IMR-90 (cell line): ENCODE measurements around the gene TBC1D16. TPM values are rescaled to one million over a fixed set of nuclear protein-coding genes. Genes with fewer than 3 reads are reported as not detected.

Source experiments
- ATAC-seq: fragments of 200-7000 bp; cut with Tn5 transposase; 2 replicates; pipeline ENCODE4 v1.9.1; 2020; ENCODE audit warnings: low read depth, mild to moderate bottlenecking, moderate library complexity
- BruUV-seq: library from RNA; stranded (reverse); fragments of 400-500 nt; replicated peaks from 2 replicates; lab custom pipeline; 2021; lab: Mats Ljungman, UMichigan
- CTCF ChIA-PET: fragments of 300-600 bp; formaldehyde crosslinking; extraction: SDS; loops from one replicate; lab custom pipeline; 2021; ENCODE audit warnings: antibody characterized with exemption; lab: Yijun Ruan, JAX
- POLR2A ChIA-PET: fragments of 300-600 bp; sonication (Branson Sonifier 250); formaldehyde crosslinking; loops from one replicate; lab custom pipeline; 2022; ENCODE audit warnings: antibody characterized with exemption; ENCODE audit not compliant: unreplicated experiment; lab: Charles Lee
- DNase-seq: peaks from one replicate; pipeline ENCODE4 v3.0.0; 2013
- H2AFZ ChIP-seq: replicated peaks from 2 replicates; pipeline ENCODE3; 2013; ENCODE audit warnings: low read length, mild to moderate bottlenecking; ENCODE audit not compliant: poor library complexity
- H2AK5ac ChIP-seq: 2 replicates; pipeline ENCODE4 v1.6.1; 2013; ENCODE audit warnings: low read depth, low read length, inconsistent platforms
- H2AK9ac ChIP-seq: replicated peaks from 2 replicates; pipeline ENCODE3; 2013; ENCODE audit warnings: mild to moderate bottlenecking, low read depth, low read length, moderate library complexity; ENCODE audit not compliant: poor library complexity
- H2BK120ac ChIP-seq: 2 replicates; pipeline ENCODE4 v1.6.1; 2013; ENCODE audit warnings: low read depth, low read length, inconsistent platforms
- H2BK15ac ChIP-seq: 3 replicates; pipeline ENCODE4 v1.6.1; 2013; ENCODE audit warnings: low read depth, low read length, inconsistent platforms
- H2BK20ac ChIP-seq: 2 replicates; pipeline ENCODE4 v1.6.1; 2013; ENCODE audit warnings: low read depth, mild to moderate bottlenecking, inconsistent platforms, low read length, moderate library complexity
- H2BK5ac ChIP-seq: 2 replicates; pipeline ENCODE4 v1.6.1; 2013; ENCODE audit warnings: mild to moderate bottlenecking, low read depth, low read length, inconsistent platforms; ENCODE audit not compliant: poor library complexity, severe bottlenecking
- H3K14ac ChIP-seq: replicated peaks from 2 replicates; pipeline ENCODE4 v1.6.1; 2013; ENCODE audit warnings: low read depth, low read length, inconsistent platforms
- H3K18ac ChIP-seq: 2 replicates; pipeline ENCODE4 v1.6.1; 2013; ENCODE audit warnings: low read depth, low read length, control low read depth
- H3K23ac ChIP-seq: 2 replicates; pipeline ENCODE4 v1.6.1; 2013; ENCODE audit warnings: low read depth, low read length, inconsistent platforms
- H3K27ac ChIP-seq: 2 replicates; pipeline ENCODE4 v1.5.1; 2013; ENCODE audit warnings: mild to moderate bottlenecking, control low read depth, low read length; ENCODE audit not compliant: insufficient read depth
- H3K27me3 ChIP-seq: 2 replicates; pipeline ENCODE4 v1.6.1; 2013; ENCODE audit warnings: low read length; ENCODE audit not compliant: control insufficient read depth, insufficient read depth
- H3K36me3 ChIP-seq: 2 replicates; pipeline ENCODE4 v1.6.1; 2013; ENCODE audit warnings: low read length, mixed read lengths; ENCODE audit not compliant: control insufficient read depth, insufficient read depth
- H3K4ac ChIP-seq: 2 replicates; pipeline ENCODE4 v1.6.1; 2013; ENCODE audit warnings: low read depth, low read length, inconsistent platforms
- H3K4me1 ChIP-seq: 2 replicates; pipeline ENCODE4 v1.6.1; 2013; ENCODE audit warnings: low read length, mixed read lengths; ENCODE audit not compliant: control insufficient read depth, insufficient read depth
- H3K4me2 ChIP-seq: 2 replicates; pipeline ENCODE4 v1.6.1; 2013; ENCODE audit warnings: low read depth, mild to moderate bottlenecking, control low read depth, low read length, moderate library complexity
- H3K4me3 ChIP-seq: 2 replicates; pipeline ENCODE4 v1.5.1; 2013; ENCODE audit warnings: low read depth, mild to moderate bottlenecking, control low read depth, low read length, moderate library complexity; ENCODE audit not compliant: insufficient read depth
- H3K56ac ChIP-seq: 2 replicates; pipeline ENCODE4 v1.6.1; 2013; ENCODE audit warnings: low read length, inconsistent platforms; ENCODE audit not compliant: insufficient read depth; ENCODE audit errors: extremely low read depth
- H3K79me1 ChIP-seq, 2 experiments: 2 replicates each; pipeline ENCODE4 v1.6.1; 2013; ENCODE audit warnings: low read length in 2 of 2, inconsistent platforms in 1 of 2, low read depth in 1 of 2
- H3K9ac ChIP-seq: 2 replicates; pipeline ENCODE4 v1.6.1; 2013; ENCODE audit warnings: low read depth, low read length, control low read depth
- H3K9me1 ChIP-seq: 2 replicates; pipeline ENCODE4 v1.6.1; 2013; ENCODE audit warnings: low read length, inconsistent platforms; ENCODE audit not compliant: insufficient read depth
- H3K9me3 ChIP-seq: 2 replicates; pipeline ENCODE4 v1.6.1; 2013; ENCODE audit warnings: low read length; ENCODE audit not compliant: control insufficient read depth, insufficient read depth
- H4K20me1 ChIP-seq: 2 replicates; pipeline ENCODE4 v1.6.1; 2013; ENCODE audit warnings: low read length, inconsistent platforms; ENCODE audit not compliant: insufficient read depth
- H4K5ac ChIP-seq: 2 replicates; pipeline ENCODE4 v1.6.1; 2013; ENCODE audit warnings: mild to moderate bottlenecking, low read depth, low read length, control low read depth
- H4K8ac ChIP-seq, 2 experiments: 2 replicates each; pipeline ENCODE4 v1.6.1; 2013; ENCODE audit warnings: low read depth in 2 of 2, low read length in 2 of 2, control low read depth in 1 of 2, inconsistent platforms in 1 of 2
- H4K91ac ChIP-seq: 2 replicates; pipeline ENCODE4 v1.6.1; 2013; ENCODE audit warnings: low read depth, low read length, inconsistent platforms; ENCODE audit not compliant: insufficient read depth
- BHLHE40 ChIP-seq: fragments of 150-350 bp; IDR thresholded peaks from 2 replicates; pipeline ENCODE4 v1.6.1; 2016; ENCODE audit warnings: mild to moderate bottlenecking, low read depth, low read length
- CEBPB ChIP-seq: IDR thresholded peaks from 2 replicates; pipeline ENCODE4 v1.6.1; 2012; ENCODE audit warnings: low read depth, low read length, improper control_type of control experiment
- CHD1 ChIP-seq: IDR thresholded peaks from 2 replicates; pipeline ENCODE4 v1.6.1; 2012; ENCODE audit warnings: low read depth, low read length, improper control_type of control experiment
- FOS ChIP-seq: fragments of 150-350 bp; IDR thresholded peaks from 2 replicates; pipeline ENCODE4 v1.6.1; 2016; ENCODE audit warnings: low read depth, low read length
- MAFK ChIP-seq: IDR thresholded peaks from 2 replicates; pipeline ENCODE4 v1.6.1; 2012; ENCODE audit warnings: low read depth, low read length, improper control_type of control experiment
- MAZ ChIP-seq: IDR thresholded peaks from 2 replicates; pipeline ENCODE4 v1.6.1; 2012; ENCODE audit warnings: low read depth, mild to moderate bottlenecking, low read length, improper control_type of control experiment, moderate library complexity, borderline replicate concordance
- MXI1 ChIP-seq: IDR thresholded peaks from 2 replicates; pipeline ENCODE4 v1.6.1; 2012; ENCODE audit warnings: low read depth, mild to moderate bottlenecking, low read length, moderate library complexity, borderline replicate concordance
- NFE2L2 ChIP-seq: fragments of 150-350 bp; IDR thresholded peaks from 2 replicates; pipeline ENCODE4 v1.6.1; 2016; ENCODE audit warnings: low read depth, mild to moderate bottlenecking, low read length
- POLR2A ChIP-seq: IDR thresholded peaks from 2 replicates; pipeline ENCODE4 v1.6.1; 2012; ENCODE audit warnings: mild to moderate bottlenecking, low read depth, low read length
- RAD21 ChIP-seq: IDR thresholded peaks from 2 replicates; pipeline ENCODE4 v1.6.1; 2012; ENCODE audit warnings: low read length, improper control_type of control experiment
- RCOR1 ChIP-seq: IDR thresholded peaks from 2 replicates; pipeline ENCODE4 v1.6.1; 2012; ENCODE audit warnings: mild to moderate bottlenecking, low read length, improper control_type of control experiment; ENCODE audit not compliant: insufficient replicate concordance
- RFX5 ChIP-seq: IDR thresholded peaks from 2 replicates; pipeline ENCODE4 v1.8.0; 2012; ENCODE audit warnings: low read depth, mild to moderate bottlenecking, low read length, moderate library complexity
- SMC3 ChIP-seq: fragments of 150-350 bp; IDR thresholded peaks from 2 replicates; pipeline ENCODE4 v1.6.1; 2016; ENCODE audit warnings: low read depth, mild to moderate bottlenecking, antibody characterized with exemption, low read length, moderate library complexity
- WGBS, 2 experiments: methylation state at CpG; one replicate each; pipeline versions ENCODE4 v1.1.5 to v1.1.7; 2013; ENCODE audit warnings: missing lambda C conversion rate in 2 of 2; ENCODE audit not compliant: insufficient read length in 1 of 2; ENCODE audit errors: extremely low coverage in 2 of 2; 5-methylcytosine and 5-hydroxymethylcytosine counted together
- dilution Hi-C: fragments of 300-500 bp; cut with HindIII; formaldehyde crosslinking; loops from one replicate; pipeline ENCODE4 v1.14.3; 2018; ENCODE audit warnings: low sequenced_read_pairs; ENCODE audit not compliant: unreplicated experiment
- in situ Hi-C: fragments of 300-500 bp; cut with MboI; formaldehyde crosslinking; loops from 3 replicates; pipeline ENCODE4 v1.14.3; 2019; ENCODE audit warnings: low sequenced_read_pairs, inconsistent platforms, mixed read lengths
- intact Hi-C: fragments of 100-400 bp; cut with micrococcal nuclease; formaldehyde crosslinking; loops from 2 replicates; pipeline ENCODE4 v1.10.0; 2022
- polyA plus RNA-seq, 3 experiments: library from polyadenylated mRNA; depleted of rRNA; stranded (reverse); fragments of >200 nt; gene quantifications; 2 replicates each; pipeline ENCODE4 v1.2.3, GENCODE V29; 2012; ENCODE audit warnings: low replicate concordance in 1 of 3
- total RNA-seq: library from RNA; depleted of rRNA; stranded (reverse); fragments of >200 nt; gene quantifications from 2 replicates; pipeline ENCODE4 v1.2.3, GENCODE V29; 2012
- TF ChIP-seq, protein P1 (sequence below): conservative IDR thresholded peaks from 2 replicates; pipeline ENCODE4 v1.5.1; 2012; ENCODE audit warnings: mild to moderate bottlenecking, low read depth, low read length, improper control_type of control experiment
- TF ChIP-seq, protein P2 (sequence below): fragments of 150-350 bp; IDR thresholded peaks from 2 replicates; pipeline ENCODE4 v1.6.1; 2016; ENCODE audit warnings: low read depth, mild to moderate bottlenecking, low read length, moderate library complexity, borderline replicate concordance

The TBC1D16 gene
- total and polyA plus RNA-seq, 2 of the 4 experiments (the other 2 are of a cell fraction), result 10.1 to 16.7 TPM

DNA sequence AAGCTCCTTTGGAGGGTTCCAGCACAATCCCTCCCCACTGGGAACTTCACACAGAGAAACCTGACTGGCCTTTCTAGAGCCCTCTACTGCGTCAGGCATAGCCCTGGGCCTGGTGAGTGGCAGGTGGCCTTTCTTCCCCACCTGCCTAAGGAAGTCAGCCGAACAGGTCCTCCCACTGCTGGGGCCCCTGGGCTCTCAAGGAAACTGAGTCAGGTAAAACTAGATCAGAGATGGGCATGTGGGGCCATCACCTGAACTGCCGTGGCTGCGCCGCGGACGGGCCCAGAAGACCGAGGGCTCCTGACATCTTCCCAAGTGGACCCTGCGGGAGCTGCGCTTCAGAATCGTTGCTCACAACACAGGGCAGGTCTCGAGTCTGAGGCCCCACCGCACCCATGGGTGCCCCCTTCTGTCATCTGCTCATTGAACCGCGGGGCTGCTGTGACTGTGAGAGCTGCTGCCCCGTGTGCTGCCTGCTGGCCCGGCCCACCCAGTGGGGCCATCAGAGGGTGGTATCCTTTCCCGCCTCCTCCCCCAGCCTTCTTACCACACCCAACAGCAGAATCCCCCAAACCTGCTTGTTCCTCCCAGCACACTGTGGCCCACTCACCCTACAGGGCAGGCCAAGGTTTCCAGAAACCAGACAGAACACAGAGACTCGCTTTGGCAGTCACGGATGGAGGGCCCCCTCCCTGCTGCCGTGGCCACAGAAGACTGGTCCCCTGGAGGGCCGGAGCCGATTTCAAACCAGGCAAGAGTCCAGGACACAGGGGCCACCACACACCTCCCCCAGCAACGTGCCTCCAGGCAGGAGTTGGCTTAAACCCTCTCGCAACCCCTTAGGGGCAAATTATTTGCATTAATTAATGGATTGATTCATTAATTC is 81.1 kb downstream of the TBC1D16 start:
- H3K14ac ChIP-seq, result no peak overlapping the region
- 91% methylated on average over 10 of the region's 25 CpGs; no CpG with 5 or more reads in 1 of the 2 experiments for WGBS, 2 experiments
- no peaks in the 10 kb centered on the region for H3K27me3 ChIP-seq
- no peak overlapping the region for H3K4me3 ChIP-seq
- no peak overlapping the region for H4K8ac ChIP-seq
- H3K27ac ChIP-seq, result no peak overlapping the region
- ChIA-PET POLR2A (no interaction called here), CTCF (no interaction called here)
- TF ChIP-seq MAFK (no peak), RCOR1 (no peak), RAD21 (no peak), MAZ (no peak), MXI1 (no peak), NFE2L2 (no peak), POLR2A (no peak), CEBPB (no peak), FOS (no peak), BHLHE40 (no peak), SMC3 (no peak), CHD1 (no peak), RFX5 (no peak)
- TF ChIP-seq, protein P1, sequence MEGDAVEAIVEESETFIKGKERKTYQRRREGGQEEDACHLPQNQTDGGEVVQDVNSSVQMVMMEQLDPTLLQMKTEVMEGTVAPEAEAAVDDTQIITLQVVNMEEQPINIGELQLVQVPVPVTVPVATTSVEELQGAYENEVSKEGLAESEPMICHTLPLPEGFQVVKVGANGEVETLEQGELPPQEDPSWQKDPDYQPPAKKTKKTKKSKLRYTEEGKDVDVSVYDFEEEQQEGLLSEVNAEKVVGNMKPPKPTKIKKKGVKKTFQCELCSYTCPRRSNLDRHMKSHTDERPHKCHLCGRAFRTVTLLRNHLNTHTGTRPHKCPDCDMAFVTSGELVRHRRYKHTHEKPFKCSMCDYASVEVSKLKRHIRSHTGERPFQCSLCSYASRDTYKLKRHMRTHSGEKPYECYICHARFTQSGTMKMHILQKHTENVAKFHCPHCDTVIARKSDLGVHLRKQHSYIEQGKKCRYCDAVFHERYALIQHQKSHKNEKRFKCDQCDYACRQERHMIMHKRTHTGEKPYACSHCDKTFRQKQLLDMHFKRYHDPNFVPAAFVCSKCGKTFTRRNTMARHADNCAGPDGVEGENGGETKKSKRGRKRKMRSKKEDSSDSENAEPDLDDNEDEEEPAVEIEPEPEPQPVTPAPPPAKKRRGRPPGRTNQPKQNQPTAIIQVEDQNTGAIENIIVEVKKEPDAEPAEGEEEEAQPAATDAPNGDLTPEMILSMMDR, result no peak
- TF ChIP-seq, protein P2, sequence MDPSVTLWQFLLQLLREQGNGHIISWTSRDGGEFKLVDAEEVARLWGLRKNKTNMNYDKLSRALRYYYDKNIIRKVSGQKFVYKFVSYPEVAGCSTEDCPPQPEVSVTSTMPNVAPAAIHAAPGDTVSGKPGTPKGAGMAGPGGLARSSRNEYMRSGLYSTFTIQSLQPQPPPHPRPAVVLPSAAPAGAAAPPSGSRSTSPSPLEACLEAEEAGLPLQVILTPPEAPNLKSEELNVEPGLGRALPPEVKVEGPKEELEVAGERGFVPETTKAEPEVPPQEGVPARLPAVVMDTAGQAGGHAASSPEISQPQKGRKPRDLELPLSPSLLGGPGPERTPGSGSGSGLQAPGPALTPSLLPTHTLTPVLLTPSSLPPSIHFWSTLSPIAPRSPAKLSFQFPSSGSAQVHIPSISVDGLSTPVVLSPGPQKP, result no peak
- H2AK9ac ChIP-seq, result no peak overlapping the region
- H2AK5ac ChIP-seq, result no peak overlapping the region
- no peak overlapping the region for H4K91ac ChIP-seq
- H3K4me2 ChIP-seq, result no peak overlapping the region
- no peak overlapping the region for H3K4ac ChIP-seq
- DNase-seq (no peak), ATAC-seq (no peak)
- H2AFZ ChIP-seq, result no peak overlapping the region
- no peak overlapping the region for H2BK20ac ChIP-seq
- peaks cover 5% of the 10 kb centered on the region for H3K36me3 ChIP-seq
- H3K79me1 ChIP-seq, result peaks cover 14 to 25% of the 10 kb centered on the region in 2 experiments
- H3K18ac ChIP-seq, result no peak overlapping the region
- no peak overlapping the region for H3K23ac ChIP-seq
- dilution Hi-C loops, result no loop called here
- peaks cover 24% of the 10 kb centered on the region for H4K20me1 ChIP-seq
- H4K5ac ChIP-seq, result no peak overlapping the region
- BruUV-seq, result no TSS peak
- H3K9me3 ChIP-seq, result no peaks in the 10 kb centered on the region
- intact Hi-C loops, result no loop called here
- H2BK120ac ChIP-seq, result no peak overlapping the region
- H3K4me1 ChIP-seq, result peaks cover 9% of the 10 kb centered on the region
- H2BK15ac ChIP-seq, result no peak overlapping the region
- H2BK5ac ChIP-seq, result no peak overlapping the region
- in situ Hi-C loops, result no loop called here
- H3K9ac ChIP-seq, result no peak overlapping the region
- H3K9me1 ChIP-seq, result 0 out of 2 replicates have a peak, but pooled peaks cover 3% of the 10 kb centered on the region
- H3K56ac ChIP-seq, result no peak overlapping the region
